Measurements from ENCODE around the gene SREK1. TPM values are rescaled to one million over a fixed set of nuclear protein-coding genes. Genes with fewer than 3 reads are reported as not detected.
A peak's percentile ranks its signal among the peaks of the same experiment; 100 is the strongest.

The SREK1 gene
- total RNA-seq, 1 donor from 2014 or later = 66.1 TPM

- H3K4me2 ChIP-seq (ENCODE audit: low read length) = no peak overlapping the region
- H3K4me3 ChIP-seq (ENCODE audit: insufficient read depth, low read depth, low read length) = no peak overlapping the region
- no peaks in the 10 kb centered on the region for H3K27me3 ChIP-seq (ENCODE audit: insufficient read depth, low read length)
- H3K9ac ChIP-seq (ENCODE audit: low read length) = no peak overlapping the region
- Mint-ChIP-seq H3K36me3 (ENCODE audit: low read depth, unreplicated experiment) (peaks cover 8% of the 10 kb centered on the region), H3K4me1 (ENCODE audit: low read depth, unreplicated experiment) (peaks cover 28% of the 10 kb centered on the region), H3K9me3 (ENCODE audit: unreplicated experiment) (no peaks in the 10 kb centered on the region), H3K4me3 (ENCODE audit: unreplicated experiment) (no peak overlapping the region), H3K27me3 (ENCODE audit: low read depth, unreplicated experiment) (no peaks in the 10 kb centered on the region), H3K27ac (ENCODE audit: unreplicated experiment) (no peak overlapping the region)
- H4K20me1 ChIP-seq (ENCODE audit: insufficient read depth, low read length) = peaks cover 74% of the 10 kb centered on the region
- no peak overlapping the region for H3K27ac ChIP-seq (ENCODE audit: low read depth, low read length)
- H3K79me2 ChIP-seq (ENCODE audit: insufficient read depth, low read length) = peaks cover 99% of the 10 kb centered on the region
- no peak for DNase-seq (ENCODE audit: low read depth)
- H3K9me3 ChIP-seq (ENCODE audit: insufficient read depth, low read depth, low read length) = no peaks in the 10 kb centered on the region
- FAIRE-seq = no peak
- no peaks in the 10 kb centered on the region for H3K4me1 ChIP-seq (ENCODE audit: insufficient read depth, low read length)
- no peak overlapping the region for H2AFZ ChIP-seq (ENCODE audit: low read depth, low read length)
- TF ChIP-seq EZH2 (IDR thresholded peaks at IDR 0.05; ENCODE audit: insufficient read depth, low read length) = no peak
- TF ChIP-seq CTCF (IDR thresholded peaks at IDR 0.05; ENCODE audit: insufficient read depth, low read depth, low read length) = no peak
- peaks cover 3% of the 10 kb centered on the region for H3K36me3 ChIP-seq (ENCODE audit: insufficient read depth, low read length)
Observed at GRCh38 chr5:66151030-66151429, 6.9 kb downstream of the SREK1 start.

- no peak overlapping the region for H3K9ac ChIP-seq (ENCODE audit: low read length)
- no peaks in the 10 kb centered on the region for H3K27me3 Mint-ChIP-seq (ENCODE audit: low read depth, unreplicated experiment)
- no peak overlapping the region for H3K4me3 ChIP-seq (ENCODE audit: insufficient read depth, low read depth, low read length)
- H3K9me3 ChIP-seq (ENCODE audit: insufficient read depth, low read depth, low read length) = no peaks in the 10 kb centered on the region
- no peak overlapping the region for H3K27ac ChIP-seq (ENCODE audit: low read depth, low read length)
- FAIRE-seq (no peak), DNase-seq (ENCODE audit: low read depth) (no peak)
- TF ChIP-seq CTCF (IDR thresholded peaks at IDR 0.05; ENCODE audit: insufficient read depth, low read depth, low read length) (no peak), EZH2 (IDR thresholded peaks at IDR 0.05; ENCODE audit: insufficient read depth, low read length) (no peak)
- H3K79me2 ChIP-seq (ENCODE audit: insufficient read depth, low read length) = peaks cover 99% of the 10 kb centered on the region
- no peak overlapping the region for H2AFZ ChIP-seq (ENCODE audit: low read depth, low read length)
- no peaks in the 10 kb centered on the region for H3K9me3 Mint-ChIP-seq (ENCODE audit: unreplicated experiment)
- no peaks in the 10 kb centered on the region for H3K4me1 ChIP-seq (ENCODE audit: insufficient read depth, low read length)
- peaks cover 10% of the 10 kb centered on the region for H3K36me3 Mint-ChIP-seq (ENCODE audit: low read depth, unreplicated experiment)
- H3K36me3 ChIP-seq (ENCODE audit: insufficient read depth, low read length) = peaks cover 3% of the 10 kb centered on the region
- H3K4me1 Mint-ChIP-seq (ENCODE audit: low read depth, unreplicated experiment) = peaks cover 24% of the 10 kb centered on the region
- H4K20me1 ChIP-seq (ENCODE audit: insufficient read depth, low read length) = peaks cover 69% of the 10 kb centered on the region
- no peak overlapping the region for H3K4me2 ChIP-seq (ENCODE audit: low read length)
- no peak overlapping the region for H3K4me3 Mint-ChIP-seq (ENCODE audit: unreplicated experiment)
- no peaks in the 10 kb centered on the region for H3K27me3 ChIP-seq (ENCODE audit: insufficient read depth, low read length)
- H3K27ac Mint-ChIP-seq (ENCODE audit: unreplicated experiment) = no peak overlapping the region
Observed at GRCh38 chr5:66151491-66151890, 7.4 kb downstream of the SREK1 start.

GRCh38 chr5:66157046-66157445 is 12.9 kb downstream of the SREK1 start:
- Histone ChIP-seq H2AFZ (ENCODE audit: low read depth, low read length) (no peak overlapping the region), H3K36me3 (ENCODE audit: insufficient read depth, low read length) (peaks cover 24% of the 10 kb centered on the region), H4K20me1 (ENCODE audit: insufficient read depth, low read length) (peaks cover 28% of the 10 kb centered on the region), H3K27ac (ENCODE audit: low read depth, low read length) (no peak overlapping the region), H3K27me3 (ENCODE audit: insufficient read depth, low read length) (no peaks in the 10 kb centered on the region), H3K4me2 (ENCODE audit: low read length) (no peak overlapping the region), H3K4me3 (ENCODE audit: insufficient read depth, low read depth, low read length) (no peak overlapping the region), H3K9ac (ENCODE audit: low read length) (no peak overlapping the region), H3K4me1 (ENCODE audit: insufficient read depth, low read length) (no peaks in the 10 kb centered on the region), H3K79me2 (ENCODE audit: insufficient read depth, low read length) (peaks cover 79% of the 10 kb centered on the region), H3K9me3 (ENCODE audit: insufficient read depth, low read depth, low read length) (no peaks in the 10 kb centered on the region)
- DNase-seq (ENCODE audit: low read depth) = no peak
- FAIRE-seq = peak; percentile 66
- no peaks in the 10 kb centered on the region for H3K9me3 Mint-ChIP-seq (ENCODE audit: unreplicated experiment)
- H3K4me3 Mint-ChIP-seq (ENCODE audit: unreplicated experiment) = no peak overlapping the region
- peaks cover 9% of the 10 kb centered on the region for H3K36me3 Mint-ChIP-seq (ENCODE audit: low read depth, unreplicated experiment)
- H3K4me1 Mint-ChIP-seq (ENCODE audit: low read depth, unreplicated experiment) = no peaks in the 10 kb centered on the region
- H3K27ac Mint-ChIP-seq (ENCODE audit: unreplicated experiment) = no peak overlapping the region
- TF ChIP-seq EZH2 (IDR thresholded peaks at IDR 0.05; ENCODE audit: insufficient read depth, low read length) (no peak), CTCF (IDR thresholded peaks at IDR 0.05; ENCODE audit: insufficient read depth, low read depth, low read length) (no peak)
- no peaks in the 10 kb centered on the region for H3K27me3 Mint-ChIP-seq (ENCODE audit: low read depth, unreplicated experiment)

Data from astrocyte (in vitro differentiated cells and primary cell).